HCT116 (cell line): Measurements from ENCODE around the gene TMEM143. TPM values are rescaled to one million over a fixed set of nuclear protein-coding genes. Genes with fewer than 3 reads are reported as not detected.
"Not testable (repeated sequence)": the region's sequence is repeated elsewhere in the genome, so short reads cannot be mapped to it uniquely, and the experiment has no call there.

ENCODE experiments used
- ATAC-seq: fragments of 200-7000 bp; cut with Tn5 transposase; 2 replicates; pipeline ENCODE4 v1.9.1; 2020; ENCODE audit warnings: mild to moderate bottlenecking, moderate library complexity
- BruUV-seq: library from RNA; stranded (reverse); fragments of 400-500 nt; replicated peaks from 2 replicates; lab custom pipeline; 2021; lab: Mats Ljungman, UMichigan
- CTCF ChIA-PET: fragments of 300-600 bp; sonication (Branson Sonifier 250); formaldehyde crosslinking; loops from one replicate; lab custom pipeline; 2021; ENCODE audit warnings: antibody characterized with exemption; lab: Charles Lee
- POLR2A ChIA-PET: fragments of 300-600, 350-600 bp; sonication (Branson Sonifier 250); formaldehyde crosslinking; loops from one replicate; lab custom pipeline; 2021; ENCODE audit warnings: antibody characterized with exemption; lab: Charles Lee
- RAD21 ChIA-PET, 2 experiments: fragments of 300-600 bp; sonication (Branson Sonifier 250); formaldehyde crosslinking; loops; one replicate each; lab custom pipeline; 2023; ENCODE audit warnings: low total read pairs in 2 of 2; ENCODE audit not compliant: uncharacterized antibody in 2 of 2, unreplicated experiment in 2 of 2, low non-redundant PET in 1 of 2; lab: Charles Lee
- DNase-seq: peaks from one replicate; pipeline ENCODE4 v3.0.0-alpha.2; 2010; ENCODE audit warnings: low read depth, low spot score
- H2AFZ ChIP-seq: fragments of 200-600 bp; shearing (Covaris generic), sonication (generic); 2 replicates; pipeline ENCODE4 v1.6.1; 2017; ENCODE audit warnings: low read depth, mixed run types, mixed read lengths, antibody characterized with exemption, low read length; ENCODE audit not compliant: poor library complexity, severe bottlenecking
- H3K27ac ChIP-seq: 2 replicates; pipeline ENCODE4 v1.5.1; 2012; ENCODE audit warnings: low read depth, low read length
- H3K27me3 ChIP-seq: fragments of 200-600 bp; sonication (generic); 2 replicates; pipeline ENCODE4 v1.6.1; 2016; ENCODE audit warnings: mixed run types, low read length, mixed read lengths; ENCODE audit not compliant: insufficient read depth
- H3K36me3 ChIP-seq, 2 experiments: fragments of 200-500 bp in 1 of 2; fragments of 200-600 bp in 1 of 2; sonication (Bioruptor generic) in 1 of 2; sonication (generic) in 1 of 2; 2 replicates each; pipeline versions ENCODE4 v1.5.1 to v1.6.1; 2014 to 2016; ENCODE audit warnings: low read length in 2 of 2, inconsistent platforms in 1 of 2, mixed read lengths in 1 of 2, mixed run types in 1 of 2; ENCODE audit not compliant: insufficient read depth in 2 of 2, control insufficient read depth in 1 of 2
- H3K4me1 ChIP-seq, 2 experiments: fragments of 200-600 bp in 1 of 2; sonication (generic) in 1 of 2; 2 replicates each; pipeline versions ENCODE4 v1.5.1 to v1.6.1; 2012 to 2017; ENCODE audit warnings: low read length in 2 of 2, inconsistent platforms in 1 of 2, mild to moderate bottlenecking in 1 of 2, mixed read lengths in 1 of 2, mixed run types in 1 of 2, moderate library complexity in 1 of 2; ENCODE audit not compliant: insufficient read depth in 2 of 2, control insufficient read depth in 1 of 2
- H3K4me2 ChIP-seq: fragments of 200-600 bp; sonication (generic); 2 replicates; pipeline ENCODE4 v1.6.1; 2017; ENCODE audit warnings: mixed run types, low read length, mixed read lengths
- H3K4me3 ChIP-seq, 2 experiments: fragments of 200-600 bp in 1 of 2; sonication (generic) in 1 of 2; replicated peaks in 1 of 2; 2 replicates each; pipeline ENCODE4 v1.5.1; 2011 to 2016; ENCODE audit warnings: low read length in 2 of 2, control low read depth in 1 of 2, low read depth in 1 of 2, mild to moderate bottlenecking in 1 of 2, mixed read lengths in 1 of 2, mixed run types in 1 of 2
- H3K79me2 ChIP-seq: fragments of 200-600 bp; sonication (generic); 2 replicates; pipeline ENCODE4 v1.6.1; 2017; ENCODE audit warnings: mild to moderate bottlenecking, mixed run types, low read length, moderate library complexity, mixed read lengths; ENCODE audit not compliant: insufficient read depth
- H3K9ac ChIP-seq: fragments of 200-600 bp; sonication (generic); 2 replicates; pipeline ENCODE4 v1.6.1; 2016; ENCODE audit warnings: low read length, mixed read lengths
- H3K9me2 ChIP-seq: fragments of 200-600 bp; sonication (generic), shearing (Covaris generic); 2 replicates; pipeline ENCODE4 v1.6.1; 2017; ENCODE audit warnings: mixed run types, mild to moderate bottlenecking, moderate library complexity; ENCODE audit not compliant: insufficient read depth
- H3K9me3 ChIP-seq, 2 experiments: fragments of 200-500 bp in 1 of 2; fragments of 200-600 bp in 1 of 2; sonication (Bioruptor generic) in 1 of 2; sonication (generic) in 1 of 2; 2 replicates each; pipeline ENCODE4 v1.6.1; 2014 to 2017; ENCODE audit warnings: low read length in 2 of 2, mixed read lengths in 2 of 2, inconsistent platforms in 1 of 2, low read depth in 1 of 2, mild to moderate bottlenecking in 1 of 2, mixed run types in 1 of 2, moderate library complexity in 1 of 2; ENCODE audit not compliant: control insufficient read depth in 1 of 2, insufficient read depth in 1 of 2
- H4K20me1 ChIP-seq: fragments of 200-600 bp; sonication (generic), shearing (Covaris generic); 2 replicates; pipeline ENCODE4 v1.6.1; 2017; ENCODE audit warnings: mixed run types, mild to moderate bottlenecking, moderate library complexity; ENCODE audit not compliant: insufficient read depth
- CTCF ChIP-seq, 3 experiments: fragments of 200-600 bp in 1 of 3; sonication (generic) in 1 of 3; IDR thresholded peaks in 2 of 3; conservative IDR thresholded peaks in 1 of 3; 2 replicates each; pipeline ENCODE4 v1.5.1; 2012 to 2017; ENCODE audit warnings: low read depth in 2 of 3, low read length in 2 of 3, antibody characterized with exemption in 1 of 3, borderline replicate concordance in 1 of 3, control low read depth in 1 of 3, mild to moderate bottlenecking in 1 of 3, mixed read lengths in 1 of 3, mixed run types in 1 of 3, moderate library complexity in 1 of 3; ENCODE audit not compliant: insufficient read depth in 1 of 3
- POLR2AphosphoS5 ChIP-seq: IDR thresholded peaks from 2 replicates; pipeline ENCODE4 v1.6.1; 2011; ENCODE audit warnings: mild to moderate bottlenecking, low read depth, low read length, moderate library complexity
- SIN3A ChIP-seq: IDR thresholded peaks from 2 replicates; pipeline ENCODE4 v1.6.1; 2012; ENCODE audit warnings: low read depth
- TCF7L2 ChIP-seq: IDR thresholded peaks from 2 replicates; pipeline ENCODE4 v1.7.0; 2011; ENCODE audit warnings: borderline replicate concordance, inconsistent platforms; ENCODE audit not compliant: insufficient read depth, insufficient read length; ENCODE audit errors: extremely low read depth
- ZFX ChIP-seq: fragments of 450-650 bp; IDR thresholded peaks from 2 replicates; pipeline ENCODE4 v1.6.1; 2017
- intact Hi-C: fragments of 100-400 bp; cut with micrococcal nuclease; formaldehyde crosslinking; loops from 2 replicates; pipeline ENCODE4 v1.10.0; 2022
- total RNA-seq: library from RNA; stranded (reverse); gene quantifications from one replicate; pipeline ENCODE4 v1.2.1, GENCODE V29; 2021; ENCODE audit not compliant: unreplicated experiment

The TMEM143 gene
- total RNA-seq, 1 experiment from 2014 or later: 13.2 TPM

- RAD21 ChIA-PET: interaction anchor here in 1 of 2 experiments (0.6 kb wide), 1 partner anchor 186 kb away, joined by 3 read pairs; no protein-coding TSS in a partner anchor
- intact Hi-C loops: no loop called here
Observed at GRCh38 chr19:48318286-48318987, 45.3 kb downstream of the TMEM143 start.

GRCh38 chr19:48317708-48317960 lies 46.1 kb downstream of the TMEM143 start:
- H3K27ac ChIP-seq, DNase-seq: not testable (repeated sequence)
- CTCF ChIA-PET: interaction anchor here (10.2 kb wide), 1 partner anchor 16 kb away, joined by 158 read pairs; no protein-coding TSS in a partner anchor

More at GRCh38 chr19:48318286-48318987, 45.3 kb downstream of the TMEM143 start:
- Histone ChIP-seq H3K27ac (no peak overlapping the region), H3K4me2 (no peak overlapping the region), H3K9me2 (no peaks in the 10 kb centered on the region), H3K79me2 (no peaks in the 10 kb centered on the region), H3K9ac (no peak overlapping the region), H4K20me1 (no peaks in the 10 kb centered on the region), H2AFZ (no peak overlapping the region), H3K27me3 (no peaks in the 10 kb centered on the region), H3K9me3 (no peaks in the 10 kb centered on the region), H3K4me3 (no peak overlapping the region), H3K4me1 (peaks cover 23 to 43% of the 10 kb centered on the region in 2 experiments), H3K36me3 (no peaks in the 10 kb centered on the region)
- ATAC-seq (no peak), DNase-seq (no peak)
- TF ChIP-seq CTCF (IDR thresholded peaks at IDR 0.05 in 2 of 3, conservative IDR thresholded peaks at IDR 0.05 in 1 of 3; ENCODE audit: borderline replicate concordance in 1 of 3, insufficient read depth in 1 of 3, low read depth in 2 of 3, low read length in 2 of 3): no peak
- no peak for TF ChIP-seq TCF7L2
- no peak for TF ChIP-seq ZFX
- TF ChIP-seq POLR2AphosphoS5: no peak
- no peak for TF ChIP-seq SIN3A
- no TSS peak for BruUV-seq
- POLR2A ChIA-PET: interaction anchor here (5.8 kb wide), 1 partner anchor 15 kb away, joined by 53 read pairs; no protein-coding TSS in a partner anchor
- CTCF ChIA-PET: interaction anchor here (10.2 kb wide), 1 partner anchor 15 kb away, joined by 158 read pairs; no protein-coding TSS in a partner anchor

More at GRCh38 chr19:48317708-48317960, 46.1 kb downstream of the TMEM143 start:
- H3K4me2 ChIP-seq, H3K4me3 ChIP-seq, H3K9ac ChIP-seq, intact Hi-C loops, H3K79me2 ChIP-seq, H3K9me2 ChIP-seq, H2AFZ ChIP-seq, RAD21 ChIA-PET, H3K36me3 ChIP-seq, H3K27me3 ChIP-seq, ATAC-seq, BruUV-seq, H4K20me1 ChIP-seq, H3K9me3 ChIP-seq: not testable (repeated sequence)
- peaks cover 15 to 35% of the 10 kb centered on the region in 2 experiments for H3K4me1 ChIP-seq
- POLR2A ChIA-PET: interaction anchor here (0.7 to 5.8 kb wide), 2 partner anchors 16 to 46 kb away, joined by 3 to 53 read pairs; partner anchors contain the start of genes SYNGR4 and TMEM143
